ENCODE measurements around the gene PLBD2. TPM values are rescaled to one million over a fixed set of nuclear protein-coding genes. Genes with fewer than 3 reads are reported as not detected.

PLBD2 gene
- total and polyA plus RNA-seq, 9 of the 15 experiments (the other 6 are each of a cell fraction or from before 2014, with no cell fraction given): 2.4 to 37.4 (median 6.0) TPM

DNA sequence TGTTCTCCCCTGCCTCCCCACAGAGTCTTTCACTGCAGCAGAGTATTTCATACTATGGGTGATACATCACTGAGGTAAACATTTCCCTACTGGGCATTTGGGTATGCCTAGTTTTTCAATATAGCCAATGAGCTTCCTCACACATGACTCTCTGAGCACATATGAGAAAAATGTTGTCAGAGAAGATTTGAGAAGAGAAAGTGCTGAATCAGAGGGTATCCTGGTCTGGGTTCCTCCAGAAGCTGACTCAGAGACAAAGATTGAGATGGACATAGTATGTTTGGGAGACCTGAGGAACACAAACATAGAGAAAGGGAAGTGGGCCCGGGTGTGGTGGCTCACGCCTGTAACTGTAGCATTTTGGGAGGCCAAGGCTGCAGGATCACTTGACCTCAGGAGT lies 36.0 kb upstream of the PLBD2 start:
- intact Hi-C loops (cut with micrococcal nuclease): no loop called here
- BruUV-seq (replicated peaks): no TSS peak
- CTCF ChIA-PET (ENCODE audit: low intra/inter-chr PET ratio): no interaction called here
- TF ChIP-seq COPS2 (conservative IDR thresholded peaks at IDR 0.05): no peak
- TF ChIP-seq ZNF316 (IDR thresholded peaks at IDR 0.05): peak; percentile 81
- peak; percentile 68; the same call in 1 of the 2 replicates for TF ChIP-seq C11orf30 (IDR thresholded peaks at IDR 0.05; ENCODE audit: low read depth)
- TF ChIP-seq, protein P1, sequence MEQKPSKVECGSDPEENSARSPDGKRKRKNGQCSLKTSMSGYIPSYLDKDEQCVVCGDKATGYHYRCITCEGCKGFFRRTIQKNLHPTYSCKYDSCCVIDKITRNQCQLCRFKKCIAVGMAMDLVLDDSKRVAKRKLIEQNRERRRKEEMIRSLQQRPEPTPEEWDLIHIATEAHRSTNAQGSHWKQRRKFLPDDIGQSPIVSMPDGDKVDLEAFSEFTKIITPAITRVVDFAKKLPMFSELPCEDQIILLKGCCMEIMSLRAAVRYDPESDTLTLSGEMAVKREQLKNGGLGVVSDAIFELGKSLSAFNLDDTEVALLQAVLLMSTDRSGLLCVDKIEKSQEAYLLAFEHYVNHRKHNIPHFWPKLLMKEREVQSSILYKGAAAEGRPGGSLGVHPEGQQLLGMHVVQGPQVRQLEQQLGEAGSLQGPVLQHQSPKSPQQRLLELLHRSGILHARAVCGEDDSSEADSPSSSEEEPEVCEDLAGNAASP (IDR thresholded peaks at IDR 0.05): no peak
- TF ChIP-seq MAFF (IDR thresholded peaks at IDR 0.05; ENCODE audit: low read length): peak; percentile 26; the same call in 1 of the 2 replicates
- TF ChIP-seq MAFG (tag; conservative IDR thresholded peaks at IDR 0.05): peak; percentile 54; the same call in 1 of the 2 replicates
- TF ChIP-seq, protein P2, sequence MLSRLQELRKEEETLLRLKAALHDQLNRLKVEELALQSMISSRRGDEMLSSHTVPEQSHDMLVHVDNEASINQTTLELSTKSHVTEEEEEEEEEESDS (CRISPR knock-in tag; IDR thresholded peaks at IDR 0.05): no peak
- TF ChIP-seq, protein P3, sequence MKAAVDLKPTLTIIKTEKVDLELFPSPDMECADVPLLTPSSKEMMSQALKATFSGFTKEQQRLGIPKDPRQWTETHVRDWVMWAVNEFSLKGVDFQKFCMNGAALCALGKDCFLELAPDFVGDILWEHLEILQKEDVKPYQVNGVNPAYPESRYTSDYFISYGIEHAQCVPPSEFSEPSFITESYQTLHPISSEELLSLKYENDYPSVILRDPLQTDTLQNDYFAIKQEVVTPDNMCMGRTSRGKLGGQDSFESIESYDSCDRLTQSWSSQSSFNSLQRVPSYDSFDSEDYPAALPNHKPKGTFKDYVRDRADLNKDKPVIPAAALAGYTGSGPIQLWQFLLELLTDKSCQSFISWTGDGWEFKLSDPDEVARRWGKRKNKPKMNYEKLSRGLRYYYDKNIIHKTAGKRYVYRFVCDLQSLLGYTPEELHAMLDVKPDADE (conservative IDR thresholded peaks at IDR 0.05; ENCODE audit: control insufficient read depth, low read depth, low read length): no peak
- TF ChIP-seq RBFOX2 (IDR thresholded peaks at IDR 0.05; ENCODE audit: low read depth, low read length): no peak
- TF ChIP-seq ZFP1 (CRISPR knock-in tag; IDR thresholded peaks at IDR 0.05): no peak
- TF ChIP-seq, protein P4, sequence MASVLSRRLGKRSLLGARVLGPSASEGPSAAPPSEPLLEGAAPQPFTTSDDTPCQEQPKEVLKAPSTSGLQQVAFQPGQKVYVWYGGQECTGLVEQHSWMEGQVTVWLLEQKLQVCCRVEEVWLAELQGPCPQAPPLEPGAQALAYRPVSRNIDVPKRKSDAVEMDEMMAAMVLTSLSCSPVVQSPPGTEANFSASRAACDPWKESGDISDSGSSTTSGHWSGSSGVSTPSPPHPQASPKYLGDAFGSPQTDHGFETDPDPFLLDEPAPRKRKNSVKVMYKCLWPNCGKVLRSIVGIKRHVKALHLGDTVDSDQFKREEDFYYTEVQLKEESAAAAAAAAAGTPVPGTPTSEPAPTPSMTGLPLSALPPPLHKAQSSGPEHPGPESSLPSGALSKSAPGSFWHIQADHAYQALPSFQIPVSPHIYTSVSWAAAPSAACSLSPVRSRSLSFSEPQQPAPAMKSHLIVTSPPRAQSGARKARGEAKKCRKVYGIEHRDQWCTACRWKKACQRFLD (CRISPR knock-in tag; IDR thresholded peaks at IDR 0.05): no peak
- TF ChIP-seq SIN3A (IDR thresholded peaks at IDR 0.05; ENCODE audit: borderline replicate concordance in 2 of 2, control insufficient read depth in 1 of 2, low read depth in 2 of 2, low read length in 2 of 2): no peak
- no peak for TF ChIP-seq BRD9 (IDR thresholded peaks at IDR 0.05; ENCODE audit: low read depth, partially characterized antibody)
- TF ChIP-seq, protein P5, sequence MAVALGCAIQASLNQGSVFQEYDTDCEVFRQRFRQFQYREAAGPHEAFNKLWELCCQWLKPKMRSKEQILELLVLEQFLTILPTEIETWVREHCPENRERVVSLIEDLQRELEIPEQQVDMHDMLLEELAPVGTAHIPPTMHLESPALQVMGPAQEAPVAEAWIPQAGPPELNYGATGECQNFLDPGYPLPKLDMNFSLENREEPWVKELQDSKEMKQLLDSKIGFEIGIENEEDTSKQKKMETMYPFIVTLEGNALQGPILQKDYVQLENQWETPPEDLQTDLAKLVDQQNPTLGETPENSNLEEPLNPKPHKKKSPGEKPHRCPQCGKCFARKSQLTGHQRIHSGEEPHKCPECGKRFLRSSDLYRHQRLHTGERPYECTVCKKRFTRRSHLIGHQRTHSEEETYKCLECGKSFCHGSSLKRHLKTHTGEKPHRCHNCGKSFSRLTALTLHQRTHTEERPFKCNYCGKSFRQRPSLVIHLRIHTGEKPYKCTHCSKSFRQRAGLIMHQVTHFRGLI (CRISPR knock-in tag; IDR thresholded peaks at IDR 0.05): no peak
- no peak for TF ChIP-seq NEUROD1 (IDR thresholded peaks at IDR 0.05; ENCODE audit: borderline replicate concordance, low read depth, low read length, partially characterized antibody)
- no peak for TF ChIP-seq FOXJ3 (CRISPR knock-in tag; IDR thresholded peaks at IDR 0.05)

More for the DNA sequence above, 36.0 kb upstream of the PLBD2 start:
- 78% methylated on average over 2 of the region's 2 CpGs for WGBS (ENCODE audit: insufficient coverage, low coverage, missing lambda C conversion rate)
- Histone ChIP-seq H3K27ac (ENCODE audit: extremely low read depth, low read depth, low read length) (no peak overlapping the region), H3K27me3 (ENCODE audit: control insufficient read depth in 2 of 2, insufficient read depth in 2 of 2, low read length in 2 of 2) (no peaks in the 10 kb centered on the region), H3K79me2 (ENCODE audit: control insufficient read depth, insufficient read depth, low read length) (no peaks in the 10 kb centered on the region), H4K20me1 (replicated peaks; ENCODE audit: control insufficient read depth, insufficient read depth, low read length) (no peaks in the 10 kb centered on the region), H3K4me1 (replicated peaks in 1 of 2; ENCODE audit: control insufficient read depth in 2 of 2, insufficient read depth in 2 of 2, low read length in 2 of 2) (peaks cover 2 to 8% of the 10 kb centered on the region in 2 experiments; a peak in 3 of 5 replicates), H3K4me2 (ENCODE audit: insufficient read depth, low read length) (no peak overlapping the region), H3K4me3 (no peak overlapping the region), H3K9me3 (replicated peaks; ENCODE audit: control insufficient read depth, insufficient read depth, low read depth, low read length) (no peaks in the 10 kb centered on the region), H2AFZ (ENCODE audit: low read depth, low read length) (no peak overlapping the region), H3K9me1 (ENCODE audit: control insufficient read depth, insufficient read depth, low read length) (no peaks in the 10 kb centered on the region), H3K9ac (ENCODE audit: insufficient read depth in 1 of 2, low read depth in 2 of 2, low read length in 2 of 2) (no peak overlapping the region), H3K36me3 (ENCODE audit: control insufficient read depth, insufficient read depth, low read length) (peaks cover 56% of the 10 kb centered on the region)
- ATAC-seq (no peak), FAIRE-seq (no peak), DNase-seq (ENCODE audit: extremely low read depth in 1 of 4, low spot score in 3 of 4) (no peak)
- POLR2A ChIA-PET: interaction anchor here (0.6 kb wide), 2 partner anchors 13 to 131 kb away, joined by 3 to 4 read pairs; no protein-coding TSS in a partner anchor
- in situ Hi-C loops (cut with MboI): no loop called here

Measured in K562 (cell line).